Smooth muscle cell (in vitro differentiated cells): Measurements from ENCODE around the gene TMBIM6. TPM values are rescaled to one million over a fixed set of nuclear protein-coding genes. Genes with fewer than 3 reads are reported as not detected.

Source experiments
- DNase-seq: peaks from one replicate; lab custom pipeline; 2025; ENCODE audit not compliant: unreplicated experiment; lab: John Stamatoyannopoulos, UW
- H2AFZ ChIP-seq: fragments of 200-600 bp; sonication (generic); 2 replicates; pipeline ENCODE4 v1.6.0; 2016; ENCODE audit warnings: antibody characterized with exemption, low read depth, mild to moderate bottlenecking
- H3F3A ChIP-seq: fragments of 200-600 bp; sonication (generic); 2 replicates; pipeline ENCODE4 v1.6.0; 2017; ENCODE audit warnings: antibody characterized with exemption, low read depth
- H3K27ac ChIP-seq: fragments of 200-600 bp; sonication (generic); 2 replicates; pipeline ENCODE4 v1.5.1; 2016; ENCODE audit warnings: low read depth, mild to moderate bottlenecking
- H3K27me3 ChIP-seq: fragments of 200-600 bp; sonication (generic); 2 replicates; pipeline ENCODE4 v1.6.1; 2016; ENCODE audit warnings: low read depth, mild to moderate bottlenecking
- H3K36me3 ChIP-seq: fragments of 200-600 bp; sonication (generic); 2 replicates; pipeline ENCODE4 v1.5.1; 2016; ENCODE audit warnings: low read depth
- H3K4me1 ChIP-seq: fragments of 200-600 bp; sonication (generic); 2 replicates; pipeline ENCODE4 v1.5.1; 2016; ENCODE audit warnings: low read depth
- H3K4me2 ChIP-seq: fragments of 200-600 bp; sonication (generic); 2 replicates; pipeline ENCODE4 v1.6.0; 2016; ENCODE audit warnings: mild to moderate bottlenecking
- H3K4me3 ChIP-seq: fragments of 200-600 bp; sonication (generic); 2 replicates; pipeline ENCODE4 v1.5.1; 2016; ENCODE audit warnings: mild to moderate bottlenecking
- H3K79me2 ChIP-seq: fragments of 200-600 bp; sonication (generic); 2 replicates; pipeline ENCODE4 v1.6.0; 2016; ENCODE audit warnings: low read depth, mild to moderate bottlenecking
- H3K9ac ChIP-seq: fragments of 200-600 bp; sonication (generic); 2 replicates; pipeline ENCODE4 v1.6.0; 2016; ENCODE audit warnings: low read depth
- H3K9me3 ChIP-seq: fragments of 200-600 bp; sonication (generic); replicated peaks from 2 replicates; pipeline ENCODE4 v1.5.1; 2016; ENCODE audit warnings: low read depth
- H4K20me1 ChIP-seq: fragments of 200-600 bp; sonication (generic); 2 replicates; pipeline ENCODE4 v1.6.0; 2016; ENCODE audit warnings: low read depth
- WGBS: methylation state at CpG from one replicate; pipeline ENCODE4 v1.1.7; 2016; ENCODE audit warnings: low lambda C conversion rate; 5-methylcytosine and 5-hydroxymethylcytosine counted together
- polyA plus RNA-seq: library from polyadenylated mRNA; unstranded; fragments of >200 nt; fragmentation: Nextera tagmentation; extraction: Ambion mirVana; gene quantifications from 2 replicates; pipeline ENCODE4 v1.2.1, GENCODE V29; 2016
- total RNA-seq: library from RNA; depleted of rRNA; stranded (reverse); fragments of >200 nt; gene quantifications from 2 replicates; pipeline ENCODE4 v1.2.3, GENCODE V29; 2014
- TF ChIP-seq, protein P1 (sequence below): fragments of 200-600 bp; sonication (generic); IDR thresholded peaks from 2 replicates; pipeline ENCODE4 v1.5.1; 2017; ENCODE audit warnings: borderline replicate concordance, mild to moderate bottlenecking, antibody characterized with exemption; ENCODE audit not compliant: insufficient read depth, poor library complexity, severe bottlenecking

The TMBIM6 gene
- total and polyA plus RNA-seq, 2 experiments from 2014 or later, result 611 to 677 TPM

DNA sequence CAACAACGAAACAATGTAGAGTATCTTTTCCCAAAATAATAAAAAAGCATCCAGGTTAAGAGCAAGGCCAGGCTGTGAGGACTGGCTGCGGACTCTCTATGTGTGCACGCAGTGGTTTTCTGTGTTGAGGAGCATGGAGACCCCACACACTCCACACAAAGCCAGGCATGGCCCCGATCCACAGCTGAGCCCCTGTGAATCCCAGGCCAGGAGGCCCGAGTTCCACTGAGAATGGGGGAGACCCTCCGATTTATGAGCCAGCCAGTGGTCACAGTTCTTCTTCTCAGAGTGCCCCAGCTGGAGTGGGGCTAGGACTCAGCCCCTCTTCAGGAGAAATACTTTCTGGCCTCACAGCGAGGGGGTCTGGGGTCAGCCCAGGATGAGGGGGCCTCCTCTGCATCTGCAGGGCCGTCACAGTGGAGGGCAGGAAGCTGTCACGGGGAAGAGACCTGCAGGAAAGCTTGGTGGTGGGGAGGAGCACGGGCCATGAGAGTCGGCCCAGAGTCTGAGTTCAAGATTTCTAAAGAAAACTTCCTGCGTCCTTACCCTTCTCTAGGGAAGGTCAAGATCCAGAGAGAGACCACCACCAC is 66.7 kb downstream of the TMBIM6 start:
- Histone ChIP-seq H3K9me3 (no peaks in the 10 kb centered on the region), H3K79me2 (peaks cover 24% of the 10 kb centered on the region), H2AFZ (no peak overlapping the region), H4K20me1 (no peaks in the 10 kb centered on the region), H3K4me2 (peak overlapping the region; percentile 59), H3K36me3 (no peaks in the 10 kb centered on the region), H3F3A (peaks cover 8% of the 10 kb centered on the region), H3K9ac (peak overlapping the region; percentile 70), H3K4me1 (peaks cover 37% of the 10 kb centered on the region), H3K27ac (peak overlapping the region; percentile 86), H3K27me3 (no peaks in the 10 kb centered on the region), H3K4me3 (no peak overlapping the region)
- 87% methylated on average over 12 of the region's 12 CpGs for WGBS
- TF ChIP-seq, protein P1, sequence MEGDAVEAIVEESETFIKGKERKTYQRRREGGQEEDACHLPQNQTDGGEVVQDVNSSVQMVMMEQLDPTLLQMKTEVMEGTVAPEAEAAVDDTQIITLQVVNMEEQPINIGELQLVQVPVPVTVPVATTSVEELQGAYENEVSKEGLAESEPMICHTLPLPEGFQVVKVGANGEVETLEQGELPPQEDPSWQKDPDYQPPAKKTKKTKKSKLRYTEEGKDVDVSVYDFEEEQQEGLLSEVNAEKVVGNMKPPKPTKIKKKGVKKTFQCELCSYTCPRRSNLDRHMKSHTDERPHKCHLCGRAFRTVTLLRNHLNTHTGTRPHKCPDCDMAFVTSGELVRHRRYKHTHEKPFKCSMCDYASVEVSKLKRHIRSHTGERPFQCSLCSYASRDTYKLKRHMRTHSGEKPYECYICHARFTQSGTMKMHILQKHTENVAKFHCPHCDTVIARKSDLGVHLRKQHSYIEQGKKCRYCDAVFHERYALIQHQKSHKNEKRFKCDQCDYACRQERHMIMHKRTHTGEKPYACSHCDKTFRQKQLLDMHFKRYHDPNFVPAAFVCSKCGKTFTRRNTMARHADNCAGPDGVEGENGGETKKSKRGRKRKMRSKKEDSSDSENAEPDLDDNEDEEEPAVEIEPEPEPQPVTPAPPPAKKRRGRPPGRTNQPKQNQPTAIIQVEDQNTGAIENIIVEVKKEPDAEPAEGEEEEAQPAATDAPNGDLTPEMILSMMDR, result no peak
- no peak for DNase-seq

DNA sequence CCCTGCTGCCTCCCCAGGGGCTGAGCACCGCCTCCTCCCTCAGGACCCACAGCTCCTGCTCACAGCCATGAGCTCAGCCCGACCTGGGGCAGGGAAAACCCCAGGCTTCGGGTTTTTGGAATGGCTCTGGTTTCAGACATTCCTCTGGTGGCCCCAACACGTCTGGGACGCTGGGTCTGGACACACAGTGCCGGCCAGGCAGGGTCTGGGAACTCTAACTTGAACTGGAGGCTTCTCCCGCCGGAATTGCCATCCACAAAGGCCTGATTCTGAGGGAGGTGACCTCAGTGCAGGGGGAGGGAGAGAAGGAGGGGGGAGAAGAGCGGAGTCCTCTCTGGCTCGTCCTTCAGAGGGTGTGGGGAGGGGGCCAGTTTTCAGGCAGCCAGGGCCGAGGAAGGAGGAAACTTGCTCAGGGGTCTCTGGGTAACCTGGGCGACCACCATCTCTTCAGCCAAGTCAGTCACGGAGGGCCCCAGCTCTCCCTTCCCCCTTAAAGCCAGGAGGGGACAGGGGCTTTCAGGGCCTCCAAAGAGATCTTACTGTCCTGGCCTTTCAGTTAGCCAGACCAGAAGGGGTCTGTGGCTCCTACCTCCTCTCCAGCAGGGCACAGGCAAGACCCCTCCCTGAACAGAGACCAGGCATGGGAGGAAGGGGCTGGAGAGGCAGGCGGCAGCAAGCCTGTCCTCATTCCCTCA is 67.5 kb downstream of the TMBIM6 start:
- Histone ChIP-seq H3K36me3 (no peaks in the 10 kb centered on the region), H2AFZ (no peak overlapping the region), H3K4me2 (peak overlapping the region; percentile 59), H3K9me3 (no peaks in the 10 kb centered on the region), H3K9ac (peak overlapping the region; percentile 70), H3F3A (peaks cover 8% of the 10 kb centered on the region), H3K27me3 (no peaks in the 10 kb centered on the region), H4K20me1 (no peaks in the 10 kb centered on the region), H3K79me2 (peaks cover 24% of the 10 kb centered on the region), H3K4me1 (peaks cover 37% of the 10 kb centered on the region), H3K4me3 (no peak overlapping the region), H3K27ac (peak overlapping the region; percentile 86)
- DNase-seq, result no peak
- 24% methylated on average over 12 of the region's 14 CpGs for WGBS
- TF ChIP-seq, protein P1, result no peak

DNA sequence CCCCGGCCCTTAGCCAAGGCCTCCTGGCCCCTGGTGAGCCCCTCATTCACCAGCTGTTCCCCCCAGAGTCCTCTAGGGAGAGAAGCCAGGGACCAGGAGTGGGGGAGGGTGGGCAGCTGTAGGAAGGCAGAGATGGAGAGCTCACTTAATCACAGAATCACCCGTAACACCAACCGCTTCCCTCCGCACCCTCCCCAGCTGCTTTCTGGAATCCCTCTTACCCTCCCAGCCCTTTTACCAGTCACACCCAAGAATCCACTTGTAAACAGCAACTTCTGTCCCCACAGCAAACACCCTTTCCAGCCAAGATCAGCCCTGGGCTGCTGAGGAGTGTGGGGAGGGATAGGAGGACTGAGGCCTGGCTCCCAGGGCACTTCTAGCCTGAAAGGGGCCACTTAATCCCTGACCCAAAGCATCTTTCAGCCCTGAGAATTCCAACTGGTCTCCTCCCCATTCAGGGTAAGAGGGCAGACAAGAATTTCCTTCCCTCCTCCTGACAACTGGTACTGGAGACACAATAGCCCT is 68.1 kb downstream of the TMBIM6 start:
- no peak overlapping the region for H2AFZ ChIP-seq
- TF ChIP-seq, protein P1, result no peak
- H3F3A ChIP-seq, result peaks cover 8% of the 10 kb centered on the region
- H3K4me3 ChIP-seq, result no peak overlapping the region
- H3K36me3 ChIP-seq, result no peaks in the 10 kb centered on the region
- H3K9ac ChIP-seq, result peak overlapping the region; percentile 70
- H4K20me1 ChIP-seq, result no peaks in the 10 kb centered on the region
- peaks cover 24% of the 10 kb centered on the region for H3K79me2 ChIP-seq
- peak overlapping the region; percentile 86 for H3K27ac ChIP-seq
- no peaks in the 10 kb centered on the region for H3K27me3 ChIP-seq
- H3K4me1 ChIP-seq, result peaks cover 37% of the 10 kb centered on the region
- 16% methylated on average over 4 of the region's 4 CpGs for WGBS
- H3K4me2 ChIP-seq, result peak overlapping the region; percentile 59
- no peak for DNase-seq
- H3K9me3 ChIP-seq, result no peaks in the 10 kb centered on the region
